K562 (cell line): ENCODE data around the gene ABLIM1. TPM values are rescaled to one million over a fixed set of nuclear protein-coding genes. Genes with fewer than 3 reads are reported as not detected.

Experiments
- ATAC-seq: fragments of 200-7000 bp; cut with Tn5 transposase; 3 replicates; pipeline ENCODE4 v1.9.1; 2020; ENCODE audit warnings: moderate library complexity
- BruUV-seq: library from RNA; stranded (reverse); fragments of 400-500 nt; replicated peaks from 2 replicates; lab custom pipeline; 2021; lab: Mats Ljungman, UMichigan
- CTCF ChIA-PET: fragments of 300-600 bp; formaldehyde crosslinking; extraction: SDS; loops from one replicate; lab custom pipeline; 2021; ENCODE audit warnings: low intra/inter-chr PET ratio; lab: Yijun Ruan, JAX
- POLR2A ChIA-PET: fragments of 300-600, 350-650 bp; sonication (Branson Sonifier 250); formaldehyde crosslinking; extraction: SDS; loops from one replicate; lab custom pipeline; 2021; ENCODE audit warnings: antibody characterized with exemption, inconsistent platforms; lab: Yijun Ruan, JAX
- DNase-seq, 4 experiments: peaks; one replicate each; pipeline versions ENCODE4 v3.0.0 to v3.0.0-alpha.2; 2011 to 2018; ENCODE audit warnings: low spot score in 3 of 4, mixed read lengths in 3 of 4; ENCODE audit errors: extremely low read depth in 1 of 4
- FAIRE-seq: peaks from 2 replicates; lab custom pipeline; 2011; peaks lifted over from hg19 to GRCh38; lab: Jason Lieb, UNC
- H2AFZ ChIP-seq: 2 replicates; pipeline ENCODE4 v1.6.0; 2011; ENCODE audit warnings: low read depth, low read length, control low read depth, inconsistent platforms
- H3K27ac ChIP-seq: fragments of 200-600 bp; 3 replicates; pipeline ENCODE4 v1.8.0; 2011; ENCODE audit warnings: low read depth, mild to moderate bottlenecking, control low read depth, inconsistent platforms, low read length, moderate library complexity, mixed read lengths; ENCODE audit errors: extremely low read depth
- H3K27me3 ChIP-seq, 2 experiments: fragments of 300-600 bp in 1 of 2; 2 replicates in 1 of 2; 3 replicates in 1 of 2; pipeline versions ENCODE4 v1.6.0 to v1.8.0; 2011; ENCODE audit warnings: inconsistent platforms in 2 of 2, low read length in 2 of 2, mild to moderate bottlenecking in 1 of 2, mixed read lengths in 1 of 2, moderate library complexity in 1 of 2; ENCODE audit not compliant: control insufficient read depth in 2 of 2, insufficient read depth in 2 of 2
- H3K36me3 ChIP-seq: fragments of 300-600 bp; 3 replicates; pipeline ENCODE4 v1.8.0; 2011; ENCODE audit warnings: mild to moderate bottlenecking, low read length, inconsistent platforms; ENCODE audit not compliant: control insufficient read depth, insufficient read depth
- H3K4me1 ChIP-seq, 2 experiments: fragments of 200-600 bp in 1 of 2; replicated peaks in 1 of 2; 2 replicates in 1 of 2; 3 replicates in 1 of 2; pipeline versions ENCODE4 v1.5.1 to v1.8.0; 2011; ENCODE audit warnings: inconsistent platforms in 2 of 2, low read length in 2 of 2, mild to moderate bottlenecking in 1 of 2, mixed read lengths in 1 of 2, moderate library complexity in 1 of 2; ENCODE audit not compliant: control insufficient read depth in 2 of 2, insufficient read depth in 2 of 2
- H3K4me2 ChIP-seq: 2 replicates; pipeline ENCODE4 v1.6.1; 2011; ENCODE audit warnings: low read length, control low read depth, inconsistent platforms, mixed read lengths; ENCODE audit not compliant: insufficient read depth
- H3K4me3 ChIP-seq: fragments of 200-600 bp; sonication (generic), shearing (Covaris generic); 2 replicates; pipeline ENCODE4 v1.5.1; 2016; ENCODE audit warnings: control low read depth, inconsistent platforms
- H3K79me2 ChIP-seq: fragments of 200-600 bp; 3 replicates; pipeline ENCODE4 v1.8.0; 2011; ENCODE audit warnings: low read length, inconsistent platforms; ENCODE audit not compliant: control insufficient read depth, insufficient read depth
- H3K9ac ChIP-seq, 2 experiments: 2 replicates each; pipeline versions ENCODE4 v1.6.0 to v1.6.1; 2011; ENCODE audit warnings: low read depth in 2 of 2, low read length in 2 of 2, control low read depth in 1 of 2, inconsistent platforms in 1 of 2, mild to moderate bottlenecking in 1 of 2, mixed read lengths in 1 of 2; ENCODE audit not compliant: insufficient read depth in 1 of 2
- H3K9me1 ChIP-seq: one replicate; pipeline ENCODE4 v1.6.0; 2011; ENCODE audit warnings: inconsistent platforms, mild to moderate bottlenecking, low read length, moderate library complexity; ENCODE audit not compliant: control insufficient read depth, insufficient read depth
- H3K9me3 ChIP-seq: replicated peaks from 2 replicates; pipeline ENCODE4 v1.5.1; 2011; ENCODE audit warnings: low read depth, low read length, inconsistent platforms; ENCODE audit not compliant: control insufficient read depth, insufficient read depth
- H4K20me1 ChIP-seq: replicated peaks from 2 replicates; pipeline ENCODE4 v1.6.1; 2011; ENCODE audit warnings: low read length, inconsistent platforms, mixed read lengths; ENCODE audit not compliant: control insufficient read depth, insufficient read depth
- BCOR ChIP-seq: fragments of 450-650 bp; IDR thresholded peaks from 2 replicates; pipeline ENCODE4 v1.6.1; 2016
- CBX3 ChIP-seq, 2 experiments: IDR thresholded peaks; 1 replicate in 1 of 2; 2 replicates in 1 of 2; pipeline ENCODE4 v1.6.1; 2012; ENCODE audit warnings: inconsistent platforms in 2 of 2, low read length in 2 of 2, borderline replicate concordance in 1 of 2, control low read depth in 1 of 2
- KLF10 ChIP-seq: fragments of 250-450 bp; sonication (Bioruptor Pico); IDR thresholded peaks from 2 replicates; pipeline ENCODE4 v1.6.1; 2021; ENCODE audit warnings: matching md5 sums
- MTF1 ChIP-seq: fragments of 250-450 bp; sonication (Bioruptor Pico); IDR thresholded peaks from 2 replicates; pipeline ENCODE4 v1.9.0; 2021; ENCODE audit warnings: moderate library complexity, mild to moderate bottlenecking, inconsistent platforms, borderline replicate concordance
- POU5F1 ChIP-seq: fragments of 150-350 bp; IDR thresholded peaks from 2 replicates; pipeline ENCODE4 v1.6.1; 2014; ENCODE audit warnings: borderline replicate concordance, low read length, low read depth, mild to moderate bottlenecking; ENCODE audit not compliant: partially characterized antibody
- SRSF1 ChIP-seq: fragments of 200-400 bp; formaldehyde crosslinking; IDR thresholded peaks from 2 replicates; pipeline ENCODE4 v1.6.1; 2017; ENCODE audit warnings: mild to moderate bottlenecking, low read depth, low read length, moderate library complexity
- TCF3 ChIP-seq: sonication (generic); formaldehyde crosslinking; IDR thresholded peaks from 2 replicates; pipeline ENCODE4 v1.4.0; 2020; ENCODE audit warnings: mild to moderate bottlenecking, missing genetic modification reagents
- TEAD1 ChIP-seq, 2 experiments: fragments of 450-650 bp in 1 of 2; sonication (generic) in 1 of 2; formaldehyde crosslinking; IDR thresholded peaks; 2 replicates each; pipeline versions ENCODE4 v1.4.0 to v1.8.0; 2020 to 2022; ENCODE audit warnings: mild to moderate bottlenecking in 2 of 2, missing genetic modification reagents in 1 of 2
- WGBS: fragments of 100-300 bp; shearing (Covaris generic); methylation state at CpG from one replicate; pipeline ENCODE4 v1.1.6; 2016; ENCODE audit warnings: low coverage, mixed read lengths; ENCODE audit not compliant: insufficient coverage; ENCODE audit errors: missing lambda C conversion rate; 5-methylcytosine and 5-hydroxymethylcytosine counted together
- in situ Hi-C: fragments of 300-500 bp; cut with MboI; formaldehyde crosslinking; loops from 4 replicates; pipeline ENCODE4 v1.15.0; 2018; ENCODE audit warnings: inconsistent platforms, mixed read lengths
- intact Hi-C: fragments of 100-400 bp; cut with micrococcal nuclease; formaldehyde crosslinking; loops from 2 replicates; pipeline ENCODE4 v1.14.2; 2022
- polyA plus RNA-seq, 8 experiments: library from polyadenylated mRNA; depleted of rRNA in 4 of 8; stranded (reverse) in 5 of 8; unstranded in 3 of 8; fragments of >200 nt; fragmentation: Nextera tagmentation in 2 of 8; fragmentation: Illumina TruSeq in 1 of 8; extraction: Ambion mirVana in 2 of 8; extraction: Trizol in 1 of 8; gene quantifications; 2 replicates each; pipeline versions ENCODE4 v1.2.1 to v1.2.3, GENCODE V29; 2011 to 2014; ENCODE audit warnings: inconsistent platforms in 1 of 8, missing spikeins in 1 of 8
- total RNA-seq, 7 experiments: library from RNA; depleted of rRNA in 6 of 7; stranded (reverse); fragments of >200 nt in 6 of 7; fragmentation: Illumina TruSeq in 2 of 7; extraction: Trizol in 2 of 7; gene quantifications; 2 replicates each; pipeline versions ENCODE4 v1.2.1 to v1.2.3, GENCODE V29; 2011 to 2021; ENCODE audit warnings: low replicate concordance in 1 of 7

ABLIM1 gene
- total and polyA plus RNA-seq, 9 of the 15 experiments (the other 6 are each of a cell fraction or from before 2014, with no cell fraction given): 0.07 to 0.49 (median 0.14) TPM; not detected in 6

- TF ChIP-seq MTF1 (CRISPR knock-in tag): no peak
- no peak for TF ChIP-seq SRSF1
- no peak for TF ChIP-seq TEAD1 (CRISPR knock-in tag; IDR thresholded peaks at IDR 0.05)
These were observed 6.1 kb upstream of the ABLIM1 start (continued) for GRCh38 chr10:114664127-114664526.

- H3K27me3 ChIP-seq: no peaks in the 10 kb centered on the region
- no peak overlapping the region for H3K4me3 ChIP-seq
- CTCF ChIA-PET: no interaction called here
- no peaks in the 10 kb centered on the region for H3K79me2 ChIP-seq
- no peaks in the 10 kb centered on the region for H3K9me1 ChIP-seq
- no peak overlapping the region for H3K27ac ChIP-seq
- H3K9ac ChIP-seq: no peak overlapping the region
- H4K20me1 ChIP-seq: no peaks in the 10 kb centered on the region
- ATAC-seq (no peak), DNase-seq (no peak), FAIRE-seq (no peak)
- no peaks in the 10 kb centered on the region for H3K36me3 ChIP-seq
- in situ Hi-C loops: no loop called here
- POLR2A ChIA-PET: no interaction called here
- intact Hi-C loops: no loop called here
- no peaks in the 10 kb centered on the region for H3K4me1 ChIP-seq
- H3K9me3 ChIP-seq: no peaks in the 10 kb centered on the region
- no peak overlapping the region for H2AFZ ChIP-seq
- H3K4me2 ChIP-seq: no peak overlapping the region
- 0% methylated on average over 8 of the region's 8 CpGs for WGBS
- no TSS peak for BruUV-seq
- no peak for TF ChIP-seq POU5F1
- no peak for TF ChIP-seq CBX3 (IDR thresholded peaks at IDR 0.05; ENCODE audit: borderline replicate concordance in 1 of 2, low read length in 2 of 2)
- TF ChIP-seq TCF3 (CRISPR knock-in tag): no peak
- no peak for TF ChIP-seq KLF10
- no peak for TF ChIP-seq BCOR
These were observed 5.6 kb upstream of the ABLIM1 start for GRCh38 chr10:114663626-114664025.
